ENCODE results near the gene BIRC6.

The BIRC6 gene

GRCh38 chr2:32430804-32431203 is 74.0 kb downstream of the BIRC6 start:
- TF ChIP-seq REST (IDR thresholded peaks at IDR 0.05; ENCODE audit: insufficient read depth in 1 of 2, low read depth in 2 of 2, low read length in 2 of 2) (no peak), TAF1 (IDR thresholded peaks at IDR 0.05; ENCODE audit: borderline replicate concordance, insufficient read depth, low read length) (no peak), POLR2AphosphoS5 (IDR thresholded peaks at IDR 0.05; ENCODE audit: low read depth, low read length) (no peak), FOXP2 (optimal IDR thresholded peaks at IDR 0.05; ENCODE audit: borderline replicate concordance, extremely low read depth, extremely low read length, insufficient read depth) (no peak), SIN3A (IDR thresholded peaks at IDR 0.05; ENCODE audit: borderline replicate concordance, insufficient read depth, low read length) (no peak)

GRCh38 chr2:32436150-32436549 is 79.3 kb downstream of the BIRC6 start:
- TF ChIP-seq POLR2AphosphoS5 (IDR thresholded peaks at IDR 0.05; ENCODE audit: low read depth, low read length) (no peak), FOXP2 (optimal IDR thresholded peaks at IDR 0.05; ENCODE audit: borderline replicate concordance, extremely low read depth, extremely low read length, insufficient read depth) (no peak), TAF1 (IDR thresholded peaks at IDR 0.05; ENCODE audit: borderline replicate concordance, insufficient read depth, low read length) (no peak), REST (IDR thresholded peaks at IDR 0.05; ENCODE audit: insufficient read depth in 1 of 2, low read depth in 2 of 2, low read length in 2 of 2) (no peak)

GRCh38 chr2:32442020-32442467 is 85.2 kb downstream of the BIRC6 start:
- TF ChIP-seq POLR2AphosphoS5 (IDR thresholded peaks at IDR 0.05; ENCODE audit: low read depth, low read length), result no peak
- no peak for TF ChIP-seq TAF1 (IDR thresholded peaks at IDR 0.05; ENCODE audit: borderline replicate concordance, insufficient read depth, low read length)
- TF ChIP-seq FOXP2 (optimal IDR thresholded peaks at IDR 0.05; ENCODE audit: borderline replicate concordance, extremely low read depth, extremely low read length, insufficient read depth), result no peak
- no peak for TF ChIP-seq REST (IDR thresholded peaks at IDR 0.05; ENCODE audit: insufficient read depth in 1 of 2, low read depth in 2 of 2, low read length in 2 of 2)
- no peak for TF ChIP-seq SIN3A (IDR thresholded peaks at IDR 0.05; ENCODE audit: borderline replicate concordance, insufficient read depth, low read length)

- TF ChIP-seq FOXP2 (optimal IDR thresholded peaks at IDR 0.05; ENCODE audit: borderline replicate concordance, extremely low read depth, extremely low read length, insufficient read depth), result no peak
- TF ChIP-seq SIN3A (IDR thresholded peaks at IDR 0.05; ENCODE audit: borderline replicate concordance, insufficient read depth, low read length), result no peak
- no peak for TF ChIP-seq TAF1 (IDR thresholded peaks at IDR 0.05; ENCODE audit: borderline replicate concordance, insufficient read depth, low read length)
- no peak for TF ChIP-seq REST (IDR thresholded peaks at IDR 0.05; ENCODE audit: insufficient read depth in 1 of 2, low read depth in 2 of 2, low read length in 2 of 2)
- TF ChIP-seq POLR2AphosphoS5 (IDR thresholded peaks at IDR 0.05; ENCODE audit: low read depth, low read length), result no peak
Observed at GRCh38 chr2:32446369-32446768, 89.5 kb downstream of the BIRC6 start.

GRCh38 chr2:32450851-32451250 is 94.0 kb downstream of the BIRC6 start:
- TF ChIP-seq FOXP2 (optimal IDR thresholded peaks at IDR 0.05; ENCODE audit: borderline replicate concordance, extremely low read depth, extremely low read length, insufficient read depth) (no peak), POLR2AphosphoS5 (IDR thresholded peaks at IDR 0.05; ENCODE audit: low read depth, low read length) (no peak), SIN3A (IDR thresholded peaks at IDR 0.05; ENCODE audit: borderline replicate concordance, insufficient read depth, low read length) (no peak), TAF1 (IDR thresholded peaks at IDR 0.05; ENCODE audit: borderline replicate concordance, insufficient read depth, low read length) (no peak), REST (IDR thresholded peaks at IDR 0.05; ENCODE audit: insufficient read depth in 1 of 2, low read depth in 2 of 2, low read length in 2 of 2) (no peak)
